ENCODE data around the gene CCNY. TPM values are rescaled to one million over a fixed set of nuclear protein-coding genes. Genes with fewer than 3 reads are reported as not detected.

Gene CCNY
- total RNA-seq, 1 donor from 2014 or later, result 59.4 TPM

DNA sequence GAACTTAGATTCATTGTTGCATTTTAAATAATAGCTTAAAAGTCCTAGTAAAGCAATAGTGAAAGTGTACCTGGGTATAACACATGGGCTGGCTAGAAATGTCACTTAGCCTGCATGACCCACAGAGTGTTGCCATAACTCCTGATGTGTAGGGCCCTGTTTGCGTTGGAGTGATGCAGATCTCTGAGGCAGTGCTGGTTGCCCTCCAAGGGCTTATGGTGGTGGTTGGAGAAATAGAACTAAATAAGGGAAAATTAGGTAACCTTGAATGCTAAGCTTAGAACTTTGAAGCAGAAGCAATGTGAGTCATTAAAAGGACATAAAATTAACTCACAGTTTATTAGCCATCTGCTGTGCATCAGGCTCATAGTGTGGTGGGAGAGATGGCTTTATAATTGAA, 105.7 kb downstream of the CCNY start:
- TF ChIP-seq, protein P1, sequence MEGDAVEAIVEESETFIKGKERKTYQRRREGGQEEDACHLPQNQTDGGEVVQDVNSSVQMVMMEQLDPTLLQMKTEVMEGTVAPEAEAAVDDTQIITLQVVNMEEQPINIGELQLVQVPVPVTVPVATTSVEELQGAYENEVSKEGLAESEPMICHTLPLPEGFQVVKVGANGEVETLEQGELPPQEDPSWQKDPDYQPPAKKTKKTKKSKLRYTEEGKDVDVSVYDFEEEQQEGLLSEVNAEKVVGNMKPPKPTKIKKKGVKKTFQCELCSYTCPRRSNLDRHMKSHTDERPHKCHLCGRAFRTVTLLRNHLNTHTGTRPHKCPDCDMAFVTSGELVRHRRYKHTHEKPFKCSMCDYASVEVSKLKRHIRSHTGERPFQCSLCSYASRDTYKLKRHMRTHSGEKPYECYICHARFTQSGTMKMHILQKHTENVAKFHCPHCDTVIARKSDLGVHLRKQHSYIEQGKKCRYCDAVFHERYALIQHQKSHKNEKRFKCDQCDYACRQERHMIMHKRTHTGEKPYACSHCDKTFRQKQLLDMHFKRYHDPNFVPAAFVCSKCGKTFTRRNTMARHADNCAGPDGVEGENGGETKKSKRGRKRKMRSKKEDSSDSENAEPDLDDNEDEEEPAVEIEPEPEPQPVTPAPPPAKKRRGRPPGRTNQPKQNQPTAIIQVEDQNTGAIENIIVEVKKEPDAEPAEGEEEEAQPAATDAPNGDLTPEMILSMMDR (IDR thresholded peaks at IDR 0.05; ENCODE audit: unreplicated experiment), result no peak
- no peak for DNase-seq (ENCODE audit: low spot score, unreplicated experiment)
- H3K27ac Mint-ChIP-seq, result no peak overlapping the region
- no peak overlapping the region for H3K4me3 Mint-ChIP-seq (ENCODE audit: low read depth)
- H3K9me3 Mint-ChIP-seq (ENCODE audit: low read depth), result peaks cover 34% of the 10 kb centered on the region
- no peaks in the 10 kb centered on the region for H3K4me1 Mint-ChIP-seq (ENCODE audit: low read depth)
- no peaks in the 10 kb centered on the region for H3K27me3 Mint-ChIP-seq
- peaks cover 17% of the 10 kb centered on the region for H3K36me3 Mint-ChIP-seq (ENCODE audit: insufficient read depth)

- Mint-ChIP-seq H3K9me3 (ENCODE audit: low read depth) (peaks cover 34% of the 10 kb centered on the region), H3K4me1 (ENCODE audit: low read depth) (peaks cover 1% of the 10 kb centered on the region), H3K36me3 (ENCODE audit: insufficient read depth) (peaks cover 17% of the 10 kb centered on the region), H3K4me3 (ENCODE audit: low read depth) (no peak overlapping the region), H3K27me3 (no peaks in the 10 kb centered on the region), H3K27ac (no peak overlapping the region)
- no peak for DNase-seq (ENCODE audit: low spot score, unreplicated experiment)
- TF ChIP-seq, protein P1 (IDR thresholded peaks at IDR 0.05; ENCODE audit: unreplicated experiment), result no peak
Observed at GRCh38 chr10:35442592-35442991, 106.3 kb downstream of the CCNY start.

- no peak for DNase-seq (ENCODE audit: low spot score, unreplicated experiment)
- Mint-ChIP-seq H3K27me3 (no peaks in the 10 kb centered on the region), H3K27ac (no peak overlapping the region), H3K4me3 (ENCODE audit: low read depth) (no peak overlapping the region), H3K4me1 (ENCODE audit: low read depth) (peaks cover 13% of the 10 kb centered on the region), H3K36me3 (ENCODE audit: insufficient read depth) (peaks cover 17% of the 10 kb centered on the region), H3K9me3 (ENCODE audit: low read depth) (peaks cover 30% of the 10 kb centered on the region)
- TF ChIP-seq, protein P1 (IDR thresholded peaks at IDR 0.05; ENCODE audit: unreplicated experiment), result no peak
Observed at GRCh38 chr10:35443858-35444257, 107.5 kb downstream of the CCNY start.

DNA sequence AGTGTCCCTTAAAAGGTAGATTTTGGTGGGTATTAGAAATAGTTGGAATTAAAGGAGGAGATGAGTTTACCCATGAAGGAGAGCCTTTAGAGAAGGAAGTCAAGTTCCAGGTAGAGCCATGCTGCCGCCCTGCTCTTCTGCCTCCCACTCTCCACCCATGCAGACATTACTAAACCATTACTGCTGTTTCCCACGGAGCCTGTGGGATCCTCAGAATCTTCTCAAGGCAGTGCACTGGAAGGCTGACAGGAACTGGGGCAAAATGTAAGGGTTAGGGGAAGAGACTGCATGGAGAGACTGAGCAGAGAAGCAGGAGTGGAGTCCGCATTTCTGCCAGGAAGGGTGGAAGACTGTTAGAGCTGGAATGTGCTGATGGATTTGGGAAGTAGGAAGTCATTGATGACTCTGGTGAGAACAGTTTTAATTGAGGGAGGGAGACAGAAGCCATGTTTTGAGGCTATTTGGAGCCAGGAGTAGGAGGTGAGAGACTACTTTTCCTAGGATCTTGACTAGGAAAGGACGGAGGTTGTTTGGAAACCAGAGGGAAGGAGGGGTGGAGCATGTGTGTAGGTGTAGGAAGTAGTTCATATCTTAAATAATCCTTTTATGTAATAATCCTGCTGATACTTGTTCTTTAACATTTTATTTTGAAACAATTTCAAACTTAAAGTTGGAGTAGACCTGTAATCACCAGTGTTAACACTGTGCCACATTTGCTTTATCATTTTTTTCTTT, 109.0 kb downstream of the CCNY start:
- H3K27ac Mint-ChIP-seq, result no peak overlapping the region
- H3K4me3 Mint-ChIP-seq (ENCODE audit: low read depth), result no peak overlapping the region
- TF ChIP-seq, protein P1 (IDR thresholded peaks at IDR 0.05; ENCODE audit: unreplicated experiment), result no peak
- H3K36me3 Mint-ChIP-seq (ENCODE audit: insufficient read depth), result peaks cover 17% of the 10 kb centered on the region
- DNase-seq (ENCODE audit: low spot score, unreplicated experiment), result no peak
- H3K9me3 Mint-ChIP-seq (ENCODE audit: low read depth), result peaks cover 30% of the 10 kb centered on the region
- H3K4me1 Mint-ChIP-seq (ENCODE audit: low read depth), result peaks cover 24% of the 10 kb centered on the region
- H3K27me3 Mint-ChIP-seq, result no peaks in the 10 kb centered on the region

GRCh38 chr10:35446439-35446838, 110.1 kb downstream of the CCNY start:
- H3K4me1 Mint-ChIP-seq (ENCODE audit: low read depth), result peaks cover 28% of the 10 kb centered on the region

More at GRCh38 chr10:35446439-35446838, 110.1 kb downstream of the CCNY start:
- TF ChIP-seq, protein P1 (IDR thresholded peaks at IDR 0.05; ENCODE audit: unreplicated experiment), result no peak
- no peak for DNase-seq (ENCODE audit: low spot score, unreplicated experiment)
- Mint-ChIP-seq H3K4me3 (ENCODE audit: low read depth) (no peak overlapping the region), H3K9me3 (ENCODE audit: low read depth) (peaks cover 25% of the 10 kb centered on the region), H3K27ac (no peak overlapping the region), H3K27me3 (no peaks in the 10 kb centered on the region), H3K36me3 (ENCODE audit: insufficient read depth) (peaks cover 15% of the 10 kb centered on the region)
